Activated CD4-positive, alpha-beta T cell treated with anti-CD3 and anti-CD28 coated beads, Interleukin-2, amount 50 U/mL, for 4 hours (primary cell): ENCODE measurements around the gene ZNF136.
A peak's percentile ranks its signal among the peaks of the same experiment; 100 is the strongest.

Source experiments
- DNase-seq, 2 experiments: peaks; one replicate each; pipeline ENCODE4 v3.0.0-alpha.2; 2020

Gene ZNF136

GRCh38 chr19:12194827-12195731 is 32.2 kb downstream of the ZNF136 start:
- DNase-seq = peak; percentile 69 to 70

GRCh38 chr19:12198136-12198535 is 35.2 kb downstream of the ZNF136 start:
- no peak for DNase-seq

GRCh38 chr19:12199757-12200419 is 37.0 kb downstream of the ZNF136 start:
- DNase-seq = no peak

GRCh38 chr19:12202250-12202649 is 39.4 kb downstream of the ZNF136 start:
- DNase-seq = peak; percentile 57 to 64

- no peak for DNase-seq
These were observed 42.4 kb downstream of the ZNF136 start for GRCh38 chr19:12205296-12205695.

- no peak for DNase-seq
These were observed 45.3 kb downstream of the ZNF136 start for GRCh38 chr19:12208221-12208620.

GRCh38 chr19:12217332-12217731 is 54.4 kb downstream of the ZNF136 start:
- no peak for DNase-seq

- no peak for DNase-seq
These were observed 60.2 kb downstream of the ZNF136 start for GRCh38 chr19:12222980-12223630.

GRCh38 chr19:12224676-12225075 is 61.8 kb downstream of the ZNF136 start:
- no peak for DNase-seq

GRCh38 chr19:12229990-12230389 is 67.1 kb downstream of the ZNF136 start:
- no peak for DNase-seq

- DNase-seq = no peak
These were observed 68.1 kb downstream of the ZNF136 start for GRCh38 chr19:12230751-12231733.

- DNase-seq = no peak
These were observed 70.1 kb downstream of the ZNF136 start for GRCh38 chr19:12232961-12233360.

GRCh38 chr19:12237143-12237839 is 74.4 kb downstream of the ZNF136 start:
- no peak for DNase-seq
